ENCODE results near the gene DUOXA2.

DNA sequence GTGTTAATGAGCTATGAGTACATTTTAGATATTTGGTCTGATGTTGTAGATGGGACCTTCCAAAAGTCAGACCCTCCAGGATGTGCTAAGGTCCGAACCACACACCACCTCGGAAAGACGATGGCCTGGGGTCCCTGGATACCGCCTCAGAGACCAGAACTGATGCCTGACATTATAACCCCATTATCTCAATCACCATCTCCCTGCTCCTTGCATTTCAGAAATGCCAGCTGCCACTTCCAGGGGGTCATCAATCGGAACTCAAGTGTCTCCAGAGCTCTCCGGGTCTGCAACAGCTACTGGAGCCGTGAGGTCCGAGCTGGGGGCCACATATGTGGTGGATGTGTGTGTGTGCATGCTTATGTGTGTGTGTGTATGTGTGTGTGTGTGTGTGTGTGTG, 23.6 kb downstream of the DUOXA2 start:
- TF ChIP-seq SMC3 (conservative IDR thresholded peaks at IDR 0.05; ENCODE audit: poor library complexity) = no peak
- TF ChIP-seq, protein P1, sequence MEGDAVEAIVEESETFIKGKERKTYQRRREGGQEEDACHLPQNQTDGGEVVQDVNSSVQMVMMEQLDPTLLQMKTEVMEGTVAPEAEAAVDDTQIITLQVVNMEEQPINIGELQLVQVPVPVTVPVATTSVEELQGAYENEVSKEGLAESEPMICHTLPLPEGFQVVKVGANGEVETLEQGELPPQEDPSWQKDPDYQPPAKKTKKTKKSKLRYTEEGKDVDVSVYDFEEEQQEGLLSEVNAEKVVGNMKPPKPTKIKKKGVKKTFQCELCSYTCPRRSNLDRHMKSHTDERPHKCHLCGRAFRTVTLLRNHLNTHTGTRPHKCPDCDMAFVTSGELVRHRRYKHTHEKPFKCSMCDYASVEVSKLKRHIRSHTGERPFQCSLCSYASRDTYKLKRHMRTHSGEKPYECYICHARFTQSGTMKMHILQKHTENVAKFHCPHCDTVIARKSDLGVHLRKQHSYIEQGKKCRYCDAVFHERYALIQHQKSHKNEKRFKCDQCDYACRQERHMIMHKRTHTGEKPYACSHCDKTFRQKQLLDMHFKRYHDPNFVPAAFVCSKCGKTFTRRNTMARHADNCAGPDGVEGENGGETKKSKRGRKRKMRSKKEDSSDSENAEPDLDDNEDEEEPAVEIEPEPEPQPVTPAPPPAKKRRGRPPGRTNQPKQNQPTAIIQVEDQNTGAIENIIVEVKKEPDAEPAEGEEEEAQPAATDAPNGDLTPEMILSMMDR (IDR thresholded peaks at IDR 0.05; ENCODE audit: poor library complexity, severe bottlenecking) = no peak
- no peak for TF ChIP-seq MXI1 (conservative IDR thresholded peaks at IDR 0.05; ENCODE audit: poor library complexity, severe bottlenecking)
- TF ChIP-seq EZH2 (IDR thresholded peaks at IDR 0.05; ENCODE audit: borderline replicate concordance, insufficient read depth, low read length, poor library complexity, severe bottlenecking) = no peak
- no peak for TF ChIP-seq POLR2AphosphoS5 (IDR thresholded peaks at IDR 0.05)
- no peak for TF ChIP-seq EP300 (conservative IDR thresholded peaks at IDR 0.05; ENCODE audit: poor library complexity, severe bottlenecking)
- TF ChIP-seq, protein P2, sequence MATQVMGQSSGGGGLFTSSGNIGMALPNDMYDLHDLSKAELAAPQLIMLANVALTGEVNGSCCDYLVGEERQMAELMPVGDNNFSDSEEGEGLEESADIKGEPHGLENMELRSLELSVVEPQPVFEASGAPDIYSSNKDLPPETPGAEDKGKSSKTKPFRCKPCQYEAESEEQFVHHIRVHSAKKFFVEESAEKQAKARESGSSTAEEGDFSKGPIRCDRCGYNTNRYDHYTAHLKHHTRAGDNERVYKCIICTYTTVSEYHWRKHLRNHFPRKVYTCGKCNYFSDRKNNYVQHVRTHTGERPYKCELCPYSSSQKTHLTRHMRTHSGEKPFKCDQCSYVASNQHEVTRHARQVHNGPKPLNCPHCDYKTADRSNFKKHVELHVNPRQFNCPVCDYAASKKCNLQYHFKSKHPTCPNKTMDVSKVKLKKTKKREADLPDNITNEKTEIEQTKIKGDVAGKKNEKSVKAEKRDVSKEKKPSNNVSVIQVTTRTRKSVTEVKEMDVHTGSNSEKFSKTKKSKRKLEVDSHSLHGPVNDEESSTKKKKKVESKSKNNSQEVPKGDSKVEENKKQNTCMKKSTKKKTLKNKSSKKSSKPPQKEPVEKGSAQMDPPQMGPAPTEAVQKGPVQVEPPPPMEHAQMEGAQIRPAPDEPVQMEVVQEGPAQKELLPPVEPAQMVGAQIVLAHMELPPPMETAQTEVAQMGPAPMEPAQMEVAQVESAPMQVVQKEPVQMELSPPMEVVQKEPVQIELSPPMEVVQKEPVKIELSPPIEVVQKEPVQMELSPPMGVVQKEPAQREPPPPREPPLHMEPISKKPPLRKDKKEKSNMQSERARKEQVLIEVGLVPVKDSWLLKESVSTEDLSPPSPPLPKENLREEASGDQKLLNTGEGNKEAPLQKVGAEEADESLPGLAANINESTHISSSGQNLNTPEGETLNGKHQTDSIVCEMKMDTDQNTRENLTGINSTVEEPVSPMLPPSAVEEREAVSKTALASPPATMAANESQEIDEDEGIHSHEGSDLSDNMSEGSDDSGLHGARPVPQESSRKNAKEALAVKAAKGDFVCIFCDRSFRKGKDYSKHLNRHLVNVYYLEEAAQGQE (IDR thresholded peaks at IDR 0.05; ENCODE audit: borderline replicate concordance) = no peak
